BE2C (cell line): ENCODE measurements around the gene SYK.
"Not testable (repeated sequence)": the region's sequence is repeated elsewhere in the genome, so short reads cannot be mapped to it uniquely, and the experiment has no call there.

Experiments used
- DNase-seq: peaks from one replicate; pipeline ENCODE4 v3.0.0-alpha.2; 2020
- H3K27me3 ChIP-seq: fragments of 250-450 bp; sonication (Bioruptor Pico); 2 replicates; pipeline ENCODE4 v1.5.1; 2020; ENCODE audit warnings: mild to moderate bottlenecking
- H3K36me3 ChIP-seq: fragments of 250-450 bp; sonication (Bioruptor Pico); 2 replicates; pipeline ENCODE4 v1.5.1; 2020; ENCODE audit warnings: mild to moderate bottlenecking
- H3K4me1 ChIP-seq: fragments of 250-450 bp; sonication (Bioruptor Pico); 2 replicates; pipeline ENCODE4 v1.5.1; 2020
- H3K4me3 ChIP-seq: 2 replicates; pipeline ENCODE4 v1.5.1; 2011; ENCODE audit warnings: low read depth, low read length
- H3K9me3 ChIP-seq: fragments of 250-450 bp; sonication (Bioruptor Pico); 2 replicates; pipeline ENCODE4 v1.5.1; 2020
- CTCF ChIP-seq: IDR thresholded peaks from 2 replicates; pipeline ENCODE4 v1.5.1; 2012; ENCODE audit warnings: mild to moderate bottlenecking, low read depth, low read length

SYK gene

GRCh38 chr9:90880066-90880465, 78.4 kb downstream of the SYK start:
- Histone ChIP-seq H3K4me1 (no peaks in the 10 kb centered on the region; the same call in 1 of the 2 replicates), H3K36me3 (no peaks in the 10 kb centered on the region), H3K9me3 (no peaks in the 10 kb centered on the region), H3K4me3 (no peak overlapping the region), H3K27me3 (no peaks in the 10 kb centered on the region; the same call in 1 of the 2 replicates)
- no peak for DNase-seq
- TF ChIP-seq CTCF = no peak

DNA sequence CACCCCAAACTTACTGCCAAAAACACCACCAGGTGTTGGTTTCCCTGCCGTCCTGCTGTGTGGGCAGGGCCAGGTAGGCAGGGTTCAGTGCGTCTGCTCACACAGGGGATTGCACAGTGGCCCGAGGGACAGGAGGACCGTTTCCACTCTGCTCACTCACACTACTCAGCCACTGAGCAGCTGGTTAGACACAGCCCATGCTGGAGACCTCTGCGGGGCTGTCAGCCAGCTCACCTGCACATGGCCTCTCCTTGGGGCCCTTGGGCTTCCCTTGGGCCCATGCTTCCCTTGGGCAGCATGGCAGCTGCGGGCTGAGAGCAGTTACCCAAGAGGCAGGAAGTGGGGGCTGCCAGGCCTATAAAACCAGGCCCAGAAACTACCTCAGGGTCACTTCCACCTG, 79.0 kb downstream of the SYK start:
- no peak for DNase-seq
- Histone ChIP-seq H3K4me3 (no peak overlapping the region), H3K27me3 (no peaks in the 10 kb centered on the region; the same call in 1 of the 2 replicates), H3K36me3 (no peaks in the 10 kb centered on the region), H3K9me3 (no peaks in the 10 kb centered on the region), H3K4me1 (no peaks in the 10 kb centered on the region; the same call in 1 of the 2 replicates)
- no peak for TF ChIP-seq CTCF

DNA sequence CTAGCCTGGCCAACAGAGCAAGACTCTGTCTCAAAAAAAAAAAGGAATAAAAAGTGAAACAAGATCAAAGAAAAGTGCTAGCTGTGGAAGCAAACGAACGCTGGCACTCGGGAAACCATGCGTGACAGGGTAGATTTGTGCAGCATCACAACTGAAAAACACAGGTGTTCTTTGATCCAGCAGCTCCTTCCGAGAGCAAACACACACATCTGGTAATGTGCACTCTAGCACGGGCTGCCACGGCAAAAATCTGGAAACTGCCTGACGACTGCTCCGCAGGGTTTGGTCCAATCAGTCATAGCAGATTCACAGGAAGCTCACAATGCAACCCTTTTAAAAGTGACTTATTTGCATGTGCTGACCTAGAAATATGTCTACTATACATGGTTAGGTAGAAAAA, 80.0 kb downstream of the SYK start:
- Histone ChIP-seq H3K36me3 (no peaks in the 10 kb centered on the region), H3K4me3 (no peak overlapping the region), H3K4me1 (no peaks in the 10 kb centered on the region; the same call in 1 of the 2 replicates), H3K9me3 (no peaks in the 10 kb centered on the region), H3K27me3 (no peaks in the 10 kb centered on the region; the same call in 1 of the 2 replicates)
- no peak for TF ChIP-seq CTCF
- no peak for DNase-seq

GRCh38 chr9:90882991-90883600, 81.5 kb downstream of the SYK start:
- H3K36me3 ChIP-seq = no peaks in the 10 kb centered on the region
- DNase-seq = no peak
- no peaks in the 10 kb centered on the region; the same call in 1 of the 2 replicates for H3K27me3 ChIP-seq
- no peaks in the 10 kb centered on the region for H3K9me3 ChIP-seq
- no peaks in the 10 kb centered on the region for H3K4me1 ChIP-seq
- TF ChIP-seq CTCF = no peak
- H3K4me3 ChIP-seq = no peak overlapping the region

DNA sequence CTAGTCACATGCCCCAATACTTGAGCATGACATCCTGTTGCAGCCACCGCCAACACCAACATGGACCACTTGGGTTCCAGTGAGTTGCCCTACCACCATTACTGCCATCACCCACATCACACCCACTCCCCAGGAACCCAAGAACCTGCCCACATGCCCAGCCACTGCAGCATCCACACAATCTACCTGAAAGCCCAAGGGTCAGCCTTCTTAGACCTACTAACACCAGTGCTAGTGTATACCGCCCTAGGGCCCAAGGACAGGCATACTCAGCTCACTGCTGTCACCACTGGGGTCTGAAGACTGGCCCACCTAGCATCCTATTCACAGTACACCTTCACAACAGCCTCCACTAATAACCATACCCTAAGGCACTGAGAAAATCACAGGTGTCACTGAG, 82.0 kb downstream of the SYK start:
- Histone ChIP-seq H3K27me3 (no peaks in the 10 kb centered on the region; the same call in 1 of the 2 replicates), H3K36me3 (no peaks in the 10 kb centered on the region), H3K4me3 (no peak overlapping the region), H3K9me3 (no peaks in the 10 kb centered on the region), H3K4me1 (no peaks in the 10 kb centered on the region)
- TF ChIP-seq CTCF = no peak
- DNase-seq = no peak

DNA sequence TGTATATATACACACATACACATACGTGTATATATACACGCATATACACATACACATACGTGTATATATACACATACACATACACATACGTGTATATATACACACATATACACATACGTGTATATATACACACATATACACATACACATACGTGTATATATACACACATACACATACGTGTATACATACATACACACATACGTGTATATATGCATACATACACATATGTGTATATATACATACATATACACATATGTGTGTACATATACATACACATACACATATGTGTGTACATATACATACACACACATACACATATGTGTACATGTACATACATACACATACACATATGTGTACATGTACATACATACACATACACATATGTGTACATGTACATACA, 82.6 kb downstream of the SYK start:
- TF ChIP-seq CTCF = no peak
- no peaks in the 10 kb centered on the region for H3K36me3 ChIP-seq
- no peak overlapping the region for H3K4me3 ChIP-seq
- no peaks in the 10 kb centered on the region for H3K4me1 ChIP-seq
- no peaks in the 10 kb centered on the region for H3K9me3 ChIP-seq
- DNase-seq = no peak
- no peaks in the 10 kb centered on the region; the same call in 1 of the 2 replicates for H3K27me3 ChIP-seq

GRCh38 chr9:90886868-90887267, 85.2 kb downstream of the SYK start:
- H3K4me3 ChIP-seq, H3K4me1 ChIP-seq, H3K9me3 ChIP-seq, H3K27me3 ChIP-seq, H3K36me3 ChIP-seq, DNase-seq: not testable (repeated sequence)
